Activated naive CD4-positive, alpha-beta T cell treated with anti-CD3 and anti-CD28 coated beads for 36 hours (primary cell): ENCODE measurements around the gene FAM229A. TPM values are rescaled to one million over a fixed set of nuclear protein-coding genes. Genes with fewer than 3 reads are reported as not detected.
A peak's percentile ranks its signal among the peaks of the same experiment; 100 is the strongest.

ENCODE experiments used
- CTCF ChIA-PET: fragments of 350-600 bp; sonication (Branson Sonifier 250); formaldehyde crosslinking; loops from one replicate; lab custom pipeline; 2021; ENCODE audit warnings: antibody characterized with exemption; lab: Charles Lee
- DNase-seq: peaks from one replicate; pipeline ENCODE4 v3.0.0-alpha.2; 2020
- H3K27ac Mint-ChIP-seq: one replicate; pipeline ENCODE4 v1.8.0; 2021; ENCODE audit warnings: mild to moderate bottlenecking, mixed read lengths
- H3K27me3 Mint-ChIP-seq: one replicate; pipeline ENCODE4 v1.8.0; 2021; ENCODE audit warnings: low read depth, mixed read lengths
- H3K36me3 Mint-ChIP-seq: one replicate; pipeline ENCODE4 v1.8.0; 2021; ENCODE audit warnings: low read depth, mixed read lengths
- H3K4me1 Mint-ChIP-seq: one replicate; pipeline ENCODE4 v1.8.0; 2021; ENCODE audit warnings: low read depth, mixed read lengths
- H3K4me3 Mint-ChIP-seq: one replicate; pipeline ENCODE4 v1.8.0; 2021; ENCODE audit warnings: mild to moderate bottlenecking, moderate library complexity, mixed read lengths
- H3K9me3 Mint-ChIP-seq: one replicate; pipeline ENCODE4 v1.8.0; 2021; ENCODE audit warnings: mixed read lengths
- intact Hi-C: fragments of 100-400 bp; cut with micrococcal nuclease; formaldehyde crosslinking; loops from one replicate; pipeline ENCODE4 v1.15.1; 2023
- total RNA-seq, 2 experiments: library from RNA; stranded (reverse); gene quantifications; one replicate each; pipeline ENCODE4 v1.2.3, GENCODE V29; 2021

The FAM229A gene
- total RNA-seq, 2 experiments from 2014 or later, result 2.1 to 3.4 TPM

DNA sequence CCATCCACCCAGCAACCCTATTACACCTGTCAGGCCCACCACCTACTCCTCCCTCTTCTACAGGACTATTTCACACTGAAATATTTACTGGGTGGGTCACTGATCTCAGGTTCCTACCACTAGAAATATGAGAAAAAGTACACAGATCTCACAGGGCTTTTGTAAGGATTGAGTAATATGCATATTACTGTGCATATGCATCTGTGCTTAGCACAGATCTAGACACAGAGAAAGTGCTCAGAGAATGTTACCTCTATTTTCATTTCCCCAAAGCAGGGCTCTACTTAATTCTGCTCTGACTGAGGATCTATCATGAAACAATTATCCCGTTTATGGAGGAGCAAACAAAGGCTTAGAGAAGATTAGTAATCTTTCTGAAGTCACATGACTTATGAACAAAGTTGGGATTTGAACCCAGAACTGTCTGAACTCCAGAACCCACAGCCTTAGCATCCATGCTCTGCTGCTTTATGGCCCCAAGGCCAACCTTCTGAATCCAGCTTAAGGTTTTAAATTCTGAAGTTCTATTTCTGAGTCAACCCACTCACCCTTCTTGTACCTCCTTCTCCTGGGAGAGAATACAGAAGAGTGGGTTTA lies 11.8 kb upstream of the FAM229A start:
- CTCF ChIA-PET, result interaction anchor here (0.5 kb wide), 1 partner anchor 159 kb away, joined by 4 read pairs; no protein-coding TSS in a partner anchor
- Mint-ChIP-seq H3K4me1 (peaks cover 16% of the 10 kb centered on the region), H3K36me3 (peaks cover 18% of the 10 kb centered on the region), H3K27me3 (no peaks in the 10 kb centered on the region), H3K9me3 (no peaks in the 10 kb centered on the region), H3K27ac (no peak overlapping the region), H3K4me3 (no peak overlapping the region)
- intact Hi-C loops, result loop anchor here (2.0 kb wide), 1 partner anchor 39 kb away; no protein-coding TSS in a partner anchor
- DNase-seq, result no peak

DNA sequence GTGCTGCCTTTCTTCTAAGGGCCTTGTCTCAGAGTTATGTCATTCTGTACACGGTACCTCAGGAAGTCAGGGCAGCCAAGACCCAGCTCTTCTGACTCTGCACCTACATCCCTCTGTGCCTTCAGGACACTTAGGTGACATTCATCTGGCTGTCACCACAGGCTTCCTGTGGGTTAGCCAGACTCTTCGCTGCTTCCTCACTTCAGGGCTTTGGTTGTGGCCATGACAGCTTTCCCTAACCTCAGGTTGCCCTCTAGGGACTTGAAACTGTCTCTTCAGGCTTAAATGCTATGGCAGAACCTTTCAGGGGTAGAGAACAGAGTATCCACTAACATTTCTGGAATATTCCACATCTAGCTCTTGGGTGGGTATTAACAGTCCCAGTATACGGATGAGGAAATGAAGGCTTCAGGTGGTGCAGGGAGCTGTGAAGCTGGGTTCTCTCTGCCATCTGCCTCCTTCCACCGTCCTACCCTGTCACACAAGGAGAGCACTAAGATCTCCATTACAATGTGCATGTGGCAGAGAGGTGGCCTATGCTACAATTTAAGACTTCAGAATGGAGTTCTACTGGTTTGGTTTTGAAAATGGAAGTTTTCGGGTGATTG lies 10.0 kb upstream of the FAM229A start:
- peak; percentile 55 for DNase-seq
- CTCF ChIA-PET, result interaction anchor here (0.6 to 2.0 kb wide), 7 partner anchors 29 to 364 kb away, joined by 3 to 10 read pairs (median 3); no protein-coding TSS in a partner anchor
- H3K36me3 Mint-ChIP-seq, result peaks cover 12% of the 10 kb centered on the region
- peaks cover 16% of the 10 kb centered on the region for H3K4me1 Mint-ChIP-seq
- H3K27me3 Mint-ChIP-seq, result no peaks in the 10 kb centered on the region
- intact Hi-C loops, result loop anchor here (2.0 kb wide), 1 partner anchor 37 kb away; no protein-coding TSS in a partner anchor
- H3K4me3 Mint-ChIP-seq, result no peak overlapping the region
- H3K27ac Mint-ChIP-seq, result peak overlapping the region; percentile 21
- H3K9me3 Mint-ChIP-seq, result no peaks in the 10 kb centered on the region

- intact Hi-C loops, result no loop called here
- no peaks in the 10 kb centered on the region for H3K9me3 Mint-ChIP-seq
- H3K27me3 Mint-ChIP-seq, result no peaks in the 10 kb centered on the region
- H3K36me3 Mint-ChIP-seq, result peaks cover 14% of the 10 kb centered on the region
- H3K4me1 Mint-ChIP-seq, result peaks cover 14% of the 10 kb centered on the region
- no peak for DNase-seq
- H3K27ac Mint-ChIP-seq, result no peak overlapping the region
- no peak overlapping the region for H3K4me3 Mint-ChIP-seq
- CTCF ChIA-PET, result interaction anchor here (0.8 kb wide), 1 partner anchor 152 kb away, joined by 3 read pairs; no protein-coding TSS in a partner anchor
Measured at GRCh38 chr1:32367912-32368635, 5.8 kb upstream of the FAM229A start.

GRCh38 chr1:32365445-32365844 lies 3.2 kb upstream of the FAM229A start:
- CTCF ChIA-PET, result interaction anchor here (0.6 to 1.1 kb wide), 2 partner anchors 150 to 155 kb away, joined by 3 to 4 read pairs; no protein-coding TSS in a partner anchor
- no peak for DNase-seq
- Mint-ChIP-seq H3K27ac (no peak overlapping the region), H3K27me3 (no peaks in the 10 kb centered on the region), H3K4me1 (peaks cover 10% of the 10 kb centered on the region), H3K4me3 (no peak overlapping the region), H3K36me3 (peaks cover 10% of the 10 kb centered on the region), H3K9me3 (no peaks in the 10 kb centered on the region)
- intact Hi-C loops, result no loop called here

GRCh38 chr1:32364836-32365235 lies 2.6 kb upstream of the FAM229A start:
- Mint-ChIP-seq H3K36me3 (peaks cover 10% of the 10 kb centered on the region), H3K4me3 (no peak overlapping the region), H3K27ac (no peak overlapping the region), H3K9me3 (no peaks in the 10 kb centered on the region), H3K27me3 (no peaks in the 10 kb centered on the region), H3K4me1 (peaks cover 14% of the 10 kb centered on the region)
- intact Hi-C loops, result loop anchor here (5.0 kb wide), 1 partner anchor 148 kb away; no protein-coding TSS in a partner anchor
- CTCF ChIA-PET, result interaction anchor here (1.1 kb wide), 1 partner anchor 149 kb away, joined by 3 read pairs; no protein-coding TSS in a partner anchor
- no peak for DNase-seq

- no peak for DNase-seq
- H3K9me3 Mint-ChIP-seq, result no peaks in the 10 kb centered on the region
- no peak overlapping the region for H3K4me3 Mint-ChIP-seq
- peaks cover 20% of the 10 kb centered on the region for H3K4me1 Mint-ChIP-seq
- intact Hi-C loops, result loop anchor here (5.0 kb wide), 1 partner anchor 146 kb away; no protein-coding TSS in a partner anchor
- CTCF ChIA-PET, result no interaction called here
- H3K27me3 Mint-ChIP-seq, result no peaks in the 10 kb centered on the region
- H3K36me3 Mint-ChIP-seq, result peaks cover 10% of the 10 kb centered on the region
- no peak overlapping the region for H3K27ac Mint-ChIP-seq
Measured at GRCh38 chr1:32363713-32364112, 1.4 kb upstream of the FAM229A start.

- Mint-ChIP-seq H3K9me3 (no peaks in the 10 kb centered on the region), H3K36me3 (peaks cover 12% of the 10 kb centered on the region), H3K4me3 (peak overlapping the region; percentile 25), H3K27me3 (no peaks in the 10 kb centered on the region), H3K27ac (no peak overlapping the region), H3K4me1 (peaks cover 21% of the 10 kb centered on the region)
- intact Hi-C loops, result loop anchor here (5.0 kb wide), 1 partner anchor 145 kb away; no protein-coding TSS in a partner anchor
- CTCF ChIA-PET, result interaction anchor here (0.6 kb wide), 1 partner anchor 165 kb away, joined by 3 read pairs; no protein-coding TSS in a partner anchor
- DNase-seq, result peak; percentile 55
Measured at GRCh38 chr1:32361674-32362473, 411 bp downstream of the FAM229A start.

GRCh38 chr1:32361308-32361673 lies 994 bp downstream of the FAM229A start:
- Mint-ChIP-seq H3K4me1 (peaks cover 21% of the 10 kb centered on the region), H3K9me3 (no peaks in the 10 kb centered on the region), H3K36me3 (peaks cover 12% of the 10 kb centered on the region), H3K27ac (no peak overlapping the region), H3K4me3 (no peak overlapping the region), H3K27me3 (no peaks in the 10 kb centered on the region)
- no peak for DNase-seq
- intact Hi-C loops, result loop anchor here (5.0 kb wide), 1 partner anchor 144 kb away; no protein-coding TSS in a partner anchor
- CTCF ChIA-PET, result interaction anchor here (0.6 kb wide), 1 partner anchor 166 kb away, joined by 3 read pairs; no protein-coding TSS in a partner anchor

DNA sequence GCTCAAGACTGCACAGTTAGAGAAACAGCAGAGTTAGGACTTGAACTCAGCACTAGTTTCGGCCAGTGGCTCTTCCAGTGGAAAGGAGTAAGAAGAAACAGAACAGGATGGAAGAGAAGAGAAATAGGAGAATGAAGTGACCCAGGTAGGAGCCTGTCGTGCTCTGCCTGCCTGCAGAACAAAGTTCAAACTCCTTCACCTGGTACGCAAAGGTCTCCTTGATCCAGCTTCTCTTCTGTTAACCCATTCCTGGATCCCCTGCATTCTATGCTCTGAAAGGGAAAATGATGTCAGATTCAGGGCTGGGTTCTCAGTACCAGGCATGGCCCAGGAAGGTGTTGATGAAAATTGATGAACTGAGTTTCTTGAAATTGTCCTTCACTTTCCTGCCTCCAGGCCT lies 3.9 kb downstream of the FAM229A start:
- Mint-ChIP-seq H3K27me3 (no peaks in the 10 kb centered on the region), H3K9me3 (no peaks in the 10 kb centered on the region), H3K4me1 (peaks cover 25% of the 10 kb centered on the region), H3K36me3 (peaks cover 4% of the 10 kb centered on the region), H3K27ac (no peak overlapping the region), H3K4me3 (no peak overlapping the region)
- DNase-seq, result no peak
- CTCF ChIA-PET, result interaction anchor here (0.6 kb wide), 1 partner anchor 20 kb away, joined by 4 read pairs; no protein-coding TSS in a partner anchor
- intact Hi-C loops, result no loop called here

GRCh38 chr1:32357614-32358013 lies 4.7 kb downstream of the FAM229A start:
- Mint-ChIP-seq H3K27ac (no peak overlapping the region), H3K4me1 (peaks cover 28% of the 10 kb centered on the region), H3K4me3 (no peak overlapping the region), H3K36me3 (peaks cover 2% of the 10 kb centered on the region), H3K27me3 (no peaks in the 10 kb centered on the region), H3K9me3 (no peaks in the 10 kb centered on the region)
- DNase-seq, result no peak
- intact Hi-C loops, result no loop called here
- CTCF ChIA-PET, result no interaction called here

DNA sequence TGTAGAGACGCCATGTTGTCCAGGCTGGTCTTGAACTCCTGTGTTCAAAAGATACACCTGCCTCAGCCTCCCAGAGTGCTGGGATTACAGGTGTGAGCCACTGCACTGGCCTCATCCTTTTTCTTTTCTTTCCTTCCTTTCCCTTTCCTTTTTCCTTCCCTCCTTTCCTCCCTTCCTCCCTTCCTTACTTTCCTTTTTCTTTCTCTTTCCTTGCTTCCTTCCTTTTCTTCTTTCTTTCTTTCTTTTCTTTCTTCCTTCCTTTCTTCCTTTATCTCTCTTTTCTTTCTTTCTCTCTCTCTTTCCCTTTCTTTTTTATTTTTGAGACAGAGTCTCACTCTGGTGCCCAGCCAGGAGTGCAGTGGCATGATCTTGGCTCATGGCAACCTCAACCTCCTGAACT lies 5.8 kb downstream of the FAM229A start:
- intact Hi-C loops, result no loop called here
- Mint-ChIP-seq H3K4me3 (no peak overlapping the region), H3K9me3 (no peaks in the 10 kb centered on the region), H3K36me3 (peaks cover 2% of the 10 kb centered on the region), H3K27ac (no peak overlapping the region), H3K27me3 (no peaks in the 10 kb centered on the region), H3K4me1 (peaks cover 28% of the 10 kb centered on the region)
- DNase-seq, result no peak
- CTCF ChIA-PET, result interaction anchor here (0.7 kb wide), 1 partner anchor 427 kb away, joined by 3 read pairs; no protein-coding TSS in a partner anchor
